Activated naive CD8-positive, alpha-beta T cell (primary cell): ENCODE results near the gene CEP41.

Experiments used
- H3K27ac Mint-ChIP-seq: one replicate; pipeline ENCODE4 v1.8.0; 2021; ENCODE audit warnings: mixed read lengths
- H3K27me3 Mint-ChIP-seq: one replicate; pipeline ENCODE4 v1.8.0; 2021; ENCODE audit warnings: mixed read lengths
- H3K36me3 Mint-ChIP-seq: one replicate; pipeline ENCODE4 v1.8.0; 2021; ENCODE audit warnings: mixed read lengths
- H3K4me1 Mint-ChIP-seq: one replicate; pipeline ENCODE4 v1.8.0; 2021; ENCODE audit warnings: low read depth, mixed read lengths
- H3K4me3 Mint-ChIP-seq: one replicate; pipeline ENCODE4 v1.8.0; 2021; ENCODE audit warnings: mild to moderate bottlenecking, mixed read lengths
- H3K9me3 Mint-ChIP-seq: one replicate; pipeline ENCODE4 v1.8.0; 2021; ENCODE audit warnings: low read depth, mixed read lengths

CEP41 gene

DNA sequence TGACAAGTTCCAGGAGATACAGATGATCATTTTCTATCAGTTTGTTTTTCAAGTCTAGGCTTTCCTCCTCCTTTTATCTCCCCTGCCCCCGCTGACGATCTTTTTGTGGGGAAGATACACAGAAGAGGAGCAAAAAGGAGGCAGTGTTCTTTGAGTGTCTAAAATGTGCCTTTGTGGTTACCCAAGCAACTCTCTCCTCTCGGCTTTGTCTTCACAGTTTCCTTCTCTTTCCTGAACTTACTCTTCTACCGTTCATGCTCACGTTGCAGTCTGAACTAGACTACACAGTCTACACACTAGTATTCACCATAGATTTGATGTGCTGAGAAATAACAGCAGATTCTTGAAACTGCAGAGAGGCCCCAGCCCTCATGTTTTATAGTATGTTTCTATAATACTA lies 23.6 kb downstream of the CEP41 start:
- H3K27me3 Mint-ChIP-seq = no peaks in the 10 kb centered on the region
- peaks cover 89% of the 10 kb centered on the region for H3K4me1 Mint-ChIP-seq
- no peaks in the 10 kb centered on the region for H3K36me3 Mint-ChIP-seq
- H3K9me3 Mint-ChIP-seq = no peaks in the 10 kb centered on the region
- peak overlapping the region; percentile 61 for H3K4me3 Mint-ChIP-seq
- peak overlapping the region; percentile 91 for H3K27ac Mint-ChIP-seq

DNA sequence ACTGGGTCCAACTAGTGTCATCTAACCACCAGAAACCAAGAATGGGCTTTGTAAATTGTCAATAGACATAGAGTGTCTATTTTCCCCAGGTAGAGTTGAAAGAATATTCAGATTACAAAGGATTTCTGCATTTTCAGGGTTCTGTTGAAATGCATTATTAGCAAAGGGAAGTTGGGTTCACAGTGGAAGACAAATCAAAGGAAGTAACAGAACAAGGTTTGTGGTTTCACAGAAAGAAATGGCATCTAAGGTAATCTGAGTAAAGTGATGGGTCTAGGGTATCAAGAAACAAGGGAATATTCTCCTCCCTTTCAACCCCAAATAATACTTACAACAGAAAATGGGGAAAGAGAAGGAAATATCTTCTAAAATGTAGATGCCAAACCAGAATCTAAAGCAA lies 25.8 kb downstream of the CEP41 start:
- Mint-ChIP-seq H3K9me3 (no peaks in the 10 kb centered on the region), H3K4me3 (peak overlapping the region; percentile 36), H3K27me3 (no peaks in the 10 kb centered on the region), H3K27ac (peak overlapping the region; percentile 50), H3K4me1 (peaks cover 92% of the 10 kb centered on the region), H3K36me3 (peaks cover 4% of the 10 kb centered on the region)

DNA sequence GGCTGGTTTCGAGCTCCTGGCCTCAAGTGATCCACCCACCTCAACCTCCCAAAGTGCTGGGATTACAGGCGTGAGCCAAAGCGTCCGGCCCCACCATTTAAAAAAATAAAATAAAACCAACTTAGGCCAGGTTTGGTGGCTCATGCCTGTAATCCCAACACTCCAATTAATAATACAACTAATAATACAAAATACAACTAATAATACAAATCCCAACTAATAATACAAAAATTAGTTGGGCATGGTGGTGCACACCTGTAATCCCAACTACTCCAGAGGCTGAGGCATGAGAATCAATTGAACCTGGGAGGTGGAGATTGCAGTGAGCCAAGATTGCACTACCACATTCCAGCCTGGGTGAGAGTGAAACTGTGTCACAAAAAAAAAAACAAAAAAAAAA lies 27.6 kb downstream of the CEP41 start:
- H3K9me3 Mint-ChIP-seq = no peaks in the 10 kb centered on the region
- no peaks in the 10 kb centered on the region for H3K27me3 Mint-ChIP-seq
- H3K27ac Mint-ChIP-seq = peak overlapping the region; percentile 50
- no peak overlapping the region for H3K4me3 Mint-ChIP-seq
- H3K4me1 Mint-ChIP-seq = peaks cover 88% of the 10 kb centered on the region
- H3K36me3 Mint-ChIP-seq = peaks cover 5% of the 10 kb centered on the region

DNA sequence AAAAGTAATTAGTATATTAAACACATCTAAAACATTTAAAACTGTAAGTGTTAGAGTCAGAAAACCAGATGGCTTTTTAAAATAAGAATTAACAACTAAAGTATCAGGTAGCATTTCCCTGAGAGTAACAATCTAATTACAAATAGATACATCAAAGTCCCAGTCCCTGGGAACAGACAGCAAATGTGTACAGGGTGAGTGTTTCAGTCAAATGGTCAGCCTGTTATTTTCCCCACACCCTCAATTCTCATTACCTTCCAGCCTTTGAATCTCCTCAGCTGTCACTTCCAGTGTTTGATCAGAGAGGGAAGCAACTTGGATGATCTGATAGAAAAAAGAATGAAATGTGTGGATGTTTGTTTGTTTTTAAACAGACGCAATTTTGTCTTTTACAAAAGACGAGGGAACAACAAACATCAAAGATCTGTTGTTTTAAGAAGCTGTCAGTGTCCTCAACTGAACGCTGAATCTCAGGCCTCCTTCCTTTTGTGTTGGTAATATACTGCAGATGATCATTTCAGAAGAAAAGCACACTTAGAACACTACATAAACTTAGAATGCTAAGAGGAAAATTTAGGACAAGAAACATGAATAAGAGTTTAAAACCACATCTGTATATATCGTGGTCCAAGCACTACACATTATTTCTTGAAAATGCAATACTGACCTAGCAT lies 29.8 kb downstream of the CEP41 start:
- Mint-ChIP-seq H3K9me3 (no peaks in the 10 kb centered on the region), H3K36me3 (peaks cover 6% of the 10 kb centered on the region), H3K4me3 (no peak overlapping the region), H3K27ac (peak overlapping the region; percentile 47), H3K4me1 (peaks cover 73% of the 10 kb centered on the region), H3K27me3 (no peaks in the 10 kb centered on the region)

DNA sequence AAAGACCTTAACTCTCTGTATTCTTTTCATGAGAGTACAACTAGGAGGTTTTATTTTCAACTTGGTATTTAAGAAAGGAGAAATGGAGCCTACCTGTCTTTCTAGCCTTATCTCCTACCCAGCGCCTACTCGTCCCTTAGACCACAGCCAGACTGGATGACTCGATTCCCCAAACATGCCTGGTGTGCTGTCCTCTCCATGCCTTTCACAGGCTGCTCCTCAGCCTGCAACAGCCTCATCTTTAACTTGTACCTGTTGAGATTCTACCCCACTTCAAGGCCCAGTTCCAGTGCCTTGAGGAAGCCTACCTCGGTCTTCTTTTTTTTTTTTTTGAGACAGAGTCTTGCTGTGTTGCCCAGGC lies 31.1 kb downstream of the CEP41 start:
- H3K27ac Mint-ChIP-seq = no peak overlapping the region
- no peaks in the 10 kb centered on the region for H3K9me3 Mint-ChIP-seq
- no peak overlapping the region for H3K4me3 Mint-ChIP-seq
- peaks cover 63% of the 10 kb centered on the region for H3K4me1 Mint-ChIP-seq
- peaks cover 8% of the 10 kb centered on the region for H3K36me3 Mint-ChIP-seq
- H3K27me3 Mint-ChIP-seq = no peaks in the 10 kb centered on the region

DNA sequence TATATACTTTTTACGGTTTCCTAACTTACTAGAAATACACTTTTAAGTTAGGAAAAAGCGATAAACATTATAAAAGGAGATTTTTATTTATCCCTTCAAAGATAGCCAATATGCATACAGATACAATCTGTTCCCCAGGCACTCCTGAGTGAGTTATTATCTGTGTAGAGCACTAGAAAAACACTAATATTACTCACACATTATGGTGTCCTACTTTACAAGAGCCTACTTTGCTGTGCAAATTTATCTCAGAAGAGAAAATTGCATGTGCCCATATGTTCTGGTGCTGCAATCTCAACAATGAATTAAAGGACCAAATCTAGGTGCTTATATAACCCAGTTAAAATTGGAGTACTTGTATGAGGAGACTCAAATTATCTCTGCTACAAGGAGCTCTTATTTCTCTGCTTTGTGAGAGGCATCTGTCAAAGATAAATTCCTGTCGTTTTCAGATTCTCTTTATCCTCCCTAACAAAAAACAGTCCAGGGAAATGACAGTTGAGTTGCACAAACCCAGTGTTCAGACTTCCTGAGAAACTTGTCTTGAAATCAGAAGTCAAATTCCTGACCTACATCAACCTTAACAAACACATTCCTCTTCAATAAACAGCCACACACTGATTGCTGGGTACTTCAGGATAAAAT lies 31.6 kb downstream of the CEP41 start:
- H3K4me3 Mint-ChIP-seq = no peak overlapping the region
- H3K9me3 Mint-ChIP-seq = no peaks in the 10 kb centered on the region
- peaks cover 58% of the 10 kb centered on the region for H3K4me1 Mint-ChIP-seq
- no peak overlapping the region for H3K27ac Mint-ChIP-seq
- peaks cover 8% of the 10 kb centered on the region for H3K36me3 Mint-ChIP-seq
- H3K27me3 Mint-ChIP-seq = no peaks in the 10 kb centered on the region

DNA sequence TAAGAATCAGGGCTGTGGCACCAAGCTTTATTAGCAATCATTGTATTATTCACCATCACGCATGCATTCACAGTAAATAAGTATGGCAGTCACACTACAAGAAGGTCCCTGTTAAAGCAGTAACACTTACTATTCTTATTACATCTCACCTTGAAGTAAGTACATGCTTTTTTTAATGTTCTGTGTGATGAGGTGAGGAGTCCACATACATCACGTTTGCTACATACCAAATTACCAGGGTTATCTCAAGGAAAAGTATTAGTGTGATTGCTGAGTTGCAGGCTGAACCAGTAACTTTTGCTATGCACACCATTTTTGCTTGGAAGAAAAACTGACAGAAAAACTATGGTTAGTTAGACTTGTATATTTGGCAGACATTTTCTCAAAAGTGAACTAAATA lies 35.8 kb downstream of the CEP41 start:
- no peaks in the 10 kb centered on the region for H3K9me3 Mint-ChIP-seq
- no peak overlapping the region for H3K4me3 Mint-ChIP-seq
- peaks cover 14% of the 10 kb centered on the region for H3K36me3 Mint-ChIP-seq
- no peak overlapping the region for H3K27ac Mint-ChIP-seq
- H3K4me1 Mint-ChIP-seq = peaks cover 23% of the 10 kb centered on the region
- no peaks in the 10 kb centered on the region for H3K27me3 Mint-ChIP-seq

DNA sequence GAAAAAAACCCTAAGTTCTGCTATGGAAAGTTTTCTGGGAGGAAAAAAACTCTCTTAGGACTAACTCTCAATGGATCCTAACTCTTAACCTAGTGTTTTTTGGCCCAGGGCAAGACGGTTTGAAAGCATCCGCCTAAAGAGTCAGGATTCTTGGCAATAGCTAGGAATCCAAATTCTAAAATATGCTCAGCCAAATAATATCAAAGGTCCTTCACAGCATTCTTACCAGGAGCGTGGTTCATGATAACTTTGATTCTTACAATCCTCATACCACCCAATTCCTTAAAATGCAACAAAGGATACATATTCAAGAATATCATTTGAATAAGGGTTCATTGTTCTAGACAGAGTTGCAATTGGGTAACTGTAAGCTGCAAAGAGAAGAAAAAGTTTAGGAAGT lies 39.2 kb downstream of the CEP41 start:
- peaks cover 24% of the 10 kb centered on the region for H3K36me3 Mint-ChIP-seq
- H3K27me3 Mint-ChIP-seq = no peaks in the 10 kb centered on the region
- no peaks in the 10 kb centered on the region for H3K9me3 Mint-ChIP-seq

DNA sequence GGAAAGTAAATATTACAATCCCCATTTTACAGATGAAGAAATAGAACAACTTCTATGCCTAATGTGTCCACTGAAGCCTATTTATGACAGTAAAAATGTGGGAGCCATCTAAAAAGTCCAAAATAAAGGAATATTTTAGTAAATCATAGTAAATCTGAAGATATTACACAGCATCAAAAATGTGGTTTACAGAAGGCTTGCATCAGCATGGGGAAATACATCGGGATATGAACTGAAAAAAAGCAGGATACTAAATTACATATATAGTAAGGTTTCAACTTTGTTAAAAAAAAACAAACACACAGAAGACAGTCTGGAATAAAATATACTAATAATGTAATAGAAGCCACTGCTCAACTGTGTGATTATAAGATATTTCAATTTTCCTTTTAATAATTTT lies 39.7 kb downstream of the CEP41 start:
- peaks cover 9% of the 10 kb centered on the region for H3K4me1 Mint-ChIP-seq
- no peaks in the 10 kb centered on the region for H3K27me3 Mint-ChIP-seq
- H3K9me3 Mint-ChIP-seq = no peaks in the 10 kb centered on the region
- H3K27ac Mint-ChIP-seq = no peak overlapping the region
- H3K4me3 Mint-ChIP-seq = no peak overlapping the region
- peaks cover 24% of the 10 kb centered on the region for H3K36me3 Mint-ChIP-seq

More for the DNA sequence above, 39.2 kb downstream of the CEP41 start:
- H3K4me3 Mint-ChIP-seq = no peak overlapping the region
- peaks cover 5% of the 10 kb centered on the region for H3K4me1 Mint-ChIP-seq
- H3K27ac Mint-ChIP-seq = no peak overlapping the region

DNA sequence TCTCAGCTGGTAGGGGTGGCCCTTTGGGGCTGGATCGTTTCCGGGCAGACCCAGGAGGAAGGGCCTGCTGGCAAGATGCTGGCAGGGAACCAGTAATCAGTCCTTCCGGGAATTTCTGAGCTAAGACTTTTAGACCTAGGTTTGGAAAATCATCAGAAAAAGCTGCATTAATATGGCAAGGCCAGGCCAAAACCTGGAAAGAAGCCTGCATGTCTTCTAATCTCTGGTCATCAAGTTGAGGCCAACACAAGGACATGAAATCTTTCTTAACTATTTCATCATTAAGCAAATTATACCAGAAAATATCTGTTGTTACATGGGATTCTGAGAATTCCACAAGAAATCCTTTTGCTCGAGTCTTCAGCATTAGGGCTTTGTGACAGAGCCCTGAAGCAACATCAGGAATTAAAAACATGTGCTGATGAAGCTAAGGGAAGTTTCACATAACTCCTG lies 40.7 kb downstream of the CEP41 start:
- H3K36me3 Mint-ChIP-seq = peaks cover 22% of the 10 kb centered on the region
- peaks cover 16% of the 10 kb centered on the region for H3K4me1 Mint-ChIP-seq
- no peaks in the 10 kb centered on the region for H3K27me3 Mint-ChIP-seq
- H3K9me3 Mint-ChIP-seq = no peaks in the 10 kb centered on the region
- no peak overlapping the region for H3K4me3 Mint-ChIP-seq
- no peak overlapping the region for H3K27ac Mint-ChIP-seq

DNA sequence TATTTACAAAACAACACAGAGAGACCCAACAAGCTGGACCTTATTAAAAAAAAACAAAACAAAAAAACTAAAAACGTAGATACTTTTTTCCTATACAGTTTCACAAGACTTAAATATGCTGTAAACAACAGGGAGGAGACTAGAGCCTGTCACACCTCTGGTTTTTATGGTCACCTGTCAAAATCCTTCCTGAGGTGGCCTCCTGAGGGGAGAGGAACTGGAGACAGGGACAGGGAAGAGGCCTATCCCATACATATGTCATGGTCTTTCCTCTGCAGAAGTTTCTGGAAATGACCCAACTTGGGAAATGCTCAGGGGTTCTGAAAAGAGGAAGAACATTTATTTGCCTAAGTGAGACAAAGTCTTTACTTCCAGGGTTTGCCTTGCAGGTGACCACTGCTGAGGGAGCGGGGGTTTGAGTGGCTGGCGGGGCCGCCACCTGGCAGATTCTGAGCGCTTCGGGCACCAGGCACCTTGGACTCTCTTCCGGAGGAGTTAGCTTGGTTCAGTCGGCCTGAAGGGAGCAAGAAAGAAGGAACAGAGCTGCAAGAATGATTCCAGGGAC lies 42.2 kb downstream of the CEP41 start:
- Mint-ChIP-seq H3K27me3 (no peaks in the 10 kb centered on the region), H3K4me1 (peaks cover 31% of the 10 kb centered on the region), H3K36me3 (peaks cover 22% of the 10 kb centered on the region), H3K4me3 (no peak overlapping the region), H3K27ac (peak overlapping the region; percentile 16), H3K9me3 (no peaks in the 10 kb centered on the region)

DNA sequence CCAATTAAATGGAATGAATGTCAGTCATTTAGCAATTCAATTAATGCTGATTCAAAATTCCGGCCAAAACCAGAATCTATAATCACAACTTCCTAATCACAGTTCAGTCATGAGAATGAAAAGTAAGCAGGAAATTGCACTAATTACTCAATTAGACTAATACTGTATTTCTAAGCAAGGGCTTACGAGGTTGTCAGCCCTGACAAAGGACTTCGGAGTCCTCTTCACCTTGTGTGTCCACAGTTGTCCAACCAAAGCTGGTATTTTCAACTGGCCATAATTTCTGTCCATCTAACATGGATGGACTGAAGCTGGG lies 43.1 kb downstream of the CEP41 start:
- no peaks in the 10 kb centered on the region for H3K9me3 Mint-ChIP-seq
- H3K27ac Mint-ChIP-seq = no peak overlapping the region
- H3K27me3 Mint-ChIP-seq = no peaks in the 10 kb centered on the region
- H3K36me3 Mint-ChIP-seq = peaks cover 18% of the 10 kb centered on the region
- no peak overlapping the region for H3K4me3 Mint-ChIP-seq
- peaks cover 40% of the 10 kb centered on the region for H3K4me1 Mint-ChIP-seq

DNA sequence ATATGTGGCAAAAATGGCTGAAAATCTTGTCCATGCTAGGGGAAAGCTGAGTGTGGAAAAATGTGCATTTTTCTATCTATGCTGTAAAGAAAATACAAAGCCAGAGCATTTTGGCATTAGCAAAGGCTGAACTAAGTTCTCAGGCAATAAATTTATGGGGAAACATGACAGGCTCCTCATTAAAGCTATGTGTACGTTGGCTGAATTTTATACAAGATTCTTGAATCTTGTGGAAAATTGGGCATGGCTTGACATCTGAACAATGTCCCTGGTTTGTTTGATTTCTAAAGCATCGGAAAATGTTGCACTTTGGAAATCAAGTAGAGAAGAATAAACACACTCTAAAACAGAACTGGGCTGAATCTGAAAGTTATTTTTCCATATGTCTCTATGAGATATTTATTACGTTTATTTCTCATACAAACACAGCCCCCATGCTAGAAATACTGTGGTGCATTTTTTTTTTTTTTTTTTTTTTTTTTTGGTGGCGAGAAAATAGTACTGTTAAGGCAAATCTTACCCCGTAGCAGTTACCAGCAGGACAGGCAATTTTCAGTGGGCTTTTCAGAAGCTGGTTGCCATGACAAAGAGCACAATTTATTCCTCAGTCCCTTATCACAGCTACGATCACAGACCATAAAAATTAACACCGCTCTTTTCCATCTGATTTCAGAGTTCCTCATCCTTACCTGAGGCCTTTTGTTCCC lies 43.6 kb downstream of the CEP41 start:
- Mint-ChIP-seq H3K4me1 (peaks cover 43% of the 10 kb centered on the region), H3K27ac (no peak overlapping the region)

DNA sequence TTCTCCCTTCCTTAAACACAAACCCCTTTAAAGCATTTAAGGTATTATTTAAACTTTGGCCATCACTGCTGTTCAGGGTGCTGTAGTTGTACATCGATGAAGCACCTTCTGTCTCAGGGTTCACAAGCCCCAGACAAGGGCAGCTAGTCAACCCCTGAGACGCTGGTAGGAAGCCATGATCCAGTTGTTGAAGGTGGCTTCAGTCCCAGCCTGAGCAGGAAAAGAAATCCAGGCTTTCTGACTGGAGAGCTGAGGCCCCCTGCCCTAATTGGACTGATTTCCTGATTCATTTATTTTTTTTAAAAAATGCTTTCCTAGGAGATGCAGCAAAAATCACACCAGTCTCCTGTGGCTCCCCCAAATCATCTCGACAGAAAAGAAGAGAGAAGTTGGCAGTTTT lies 44.7 kb downstream of the CEP41 start:
- Mint-ChIP-seq H3K4me1 (peaks cover 44% of the 10 kb centered on the region), H3K27me3 (no peaks in the 10 kb centered on the region), H3K4me3 (peak overlapping the region; percentile 63), H3K36me3 (peaks cover 14% of the 10 kb centered on the region), H3K9me3 (no peaks in the 10 kb centered on the region), H3K27ac (peak overlapping the region; percentile 85)

More for the DNA sequence above, 43.6 kb downstream of the CEP41 start:
- Mint-ChIP-seq H3K4me3 (no peak overlapping the region), H3K36me3 (peaks cover 14% of the 10 kb centered on the region), H3K9me3 (no peaks in the 10 kb centered on the region), H3K27me3 (no peaks in the 10 kb centered on the region)

DNA sequence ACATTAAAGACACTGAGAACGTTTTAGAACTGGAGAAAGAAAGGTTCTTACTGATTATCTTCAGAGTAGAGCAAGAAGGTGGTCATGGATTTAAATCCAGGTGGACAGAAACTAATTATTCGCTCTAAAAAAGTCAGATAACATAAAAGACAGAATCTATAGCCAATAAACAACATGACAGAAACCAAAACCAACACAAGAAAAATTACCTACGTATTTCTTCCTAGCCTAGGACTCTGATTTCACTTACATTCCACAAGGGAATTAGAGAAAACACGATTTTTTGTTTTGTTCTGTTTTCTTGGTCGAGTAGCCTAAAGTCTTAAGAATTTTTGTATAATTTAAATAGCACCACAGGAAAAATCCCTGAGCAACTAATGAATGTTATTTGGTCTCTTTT lies 45.4 kb downstream of the CEP41 start:
- peak overlapping the region; percentile 59 for H3K4me3 Mint-ChIP-seq
- no peaks in the 10 kb centered on the region for H3K9me3 Mint-ChIP-seq
- peak overlapping the region; percentile 83 for H3K27ac Mint-ChIP-seq
- H3K27me3 Mint-ChIP-seq = no peaks in the 10 kb centered on the region
- H3K36me3 Mint-ChIP-seq = peaks cover 12% of the 10 kb centered on the region
- peaks cover 44% of the 10 kb centered on the region for H3K4me1 Mint-ChIP-seq
